CD14-positive monocyte (primary cell): ENCODE measurements around the gene SAG. TPM values are rescaled to one million over a fixed set of nuclear protein-coding genes. Genes with fewer than 3 reads are reported as not detected.

Source experiments
- DNase-seq, 3 donors: peaks; one replicate each; pipeline ENCODE4 v3.0.0-alpha.2; 2011 to 2022
- H2AFZ ChIP-seq: 2 replicates; pipeline ENCODE4 v1.6.0; 2012; ENCODE audit warnings: mild to moderate bottlenecking, low read depth, low read length, inconsistent platforms; ENCODE audit not compliant: insufficient read depth, poor library complexity, severe bottlenecking
- H3K27ac ChIP-seq, 2 donors: 1 replicate in 1 of 2; 2 replicates in 1 of 2; pipeline ENCODE4 v1.5.1; 2012 to 2013; ENCODE audit warnings: low read length in 2 of 2, control low read depth in 1 of 2, inconsistent platforms in 1 of 2, low read depth in 1 of 2, mild to moderate bottlenecking in 1 of 2
- H3K27me3 ChIP-seq, 2 donors: one replicate each; pipeline versions ENCODE4 v1.6.0 to v1.6.1; 2011 to 2013; ENCODE audit warnings: low read length in 2 of 2; ENCODE audit not compliant: control insufficient read depth in 2 of 2, insufficient read depth in 2 of 2
- H3K36me3 ChIP-seq, 2 donors: replicated peaks in 1 of 2; 1 replicate in 1 of 2; 2 replicates in 1 of 2; pipeline versions ENCODE4 v1.5.1 to v1.6.1; 2012 to 2013; ENCODE audit warnings: low read length in 2 of 2, control low read depth in 1 of 2, inconsistent platforms in 1 of 2, mild to moderate bottlenecking in 1 of 2; ENCODE audit not compliant: insufficient read depth in 2 of 2, control insufficient read depth in 1 of 2
- H3K4me1 ChIP-seq, 2 donors: 1 replicate in 1 of 2; 2 replicates in 1 of 2; pipeline versions ENCODE4 v1.5.1 to v1.6.1; 2012 to 2013; ENCODE audit warnings: low read length in 2 of 2, control low read depth in 1 of 2, inconsistent platforms in 1 of 2, mild to moderate bottlenecking in 1 of 2, moderate library complexity in 1 of 2; ENCODE audit not compliant: insufficient read depth in 2 of 2, control insufficient read depth in 1 of 2
- H3K4me2 ChIP-seq: replicated peaks from 2 replicates; pipeline ENCODE3; 2012; ENCODE audit warnings: low read length, moderate library complexity, mild to moderate bottlenecking; ENCODE audit not compliant: poor library complexity, severe bottlenecking; ENCODE audit errors: extremely low read depth
- H3K4me3 ChIP-seq, 3 experiments: fragments of 200-600 bp in 1 of 3; sonication (generic) in 1 of 3; replicated peaks in 1 of 3; 1 replicate in 2 of 3; 2 replicates in 1 of 3; pipeline ENCODE4 v1.5.1; 2011 to 2013; ENCODE audit warnings: low read length in 3 of 3, mild to moderate bottlenecking in 3 of 3, control low read depth in 2 of 3, low read depth in 2 of 3, inconsistent platforms in 1 of 3, moderate library complexity in 1 of 3
- H3K79me2 ChIP-seq: 2 replicates; pipeline ENCODE4 v1.6.0; 2012; ENCODE audit warnings: mild to moderate bottlenecking, control low read depth, inconsistent platforms, low read length, moderate library complexity; ENCODE audit not compliant: insufficient read depth
- H3K9ac ChIP-seq: 2 replicates; pipeline ENCODE4 v1.6.0; 2017; ENCODE audit warnings: low read length, mild to moderate bottlenecking; ENCODE audit not compliant: insufficient read depth, poor library complexity, severe bottlenecking
- H3K9me3 ChIP-seq, 2 donors: replicated peaks in 1 of 2; 1 replicate in 1 of 2; 2 replicates in 1 of 2; pipeline versions ENCODE4 v1.5.1 to v1.6.1; 2012 to 2013; ENCODE audit warnings: low read length in 2 of 2, control low read depth in 1 of 2; ENCODE audit not compliant: control insufficient read depth in 1 of 2, insufficient read depth in 1 of 2
- H4K20me1 ChIP-seq: 2 replicates; pipeline ENCODE4 v1.6.0; 2012; ENCODE audit warnings: mild to moderate bottlenecking, low read length, control low read depth, moderate library complexity; ENCODE audit not compliant: insufficient read depth
- H3K27ac Mint-ChIP-seq, 7 donors: one replicate each; pipeline ENCODE4 v1.8.0; 2020; ENCODE audit warnings: mild to moderate bottlenecking in 7 of 7, mixed read lengths in 7 of 7, moderate library complexity in 6 of 7, inconsistent platforms in 2 of 7
- H3K27me3 Mint-ChIP-seq, 3 donors: one replicate each; pipeline ENCODE4 v1.8.0; 2021 to 2022; ENCODE audit warnings: low read depth in 3 of 3, mild to moderate bottlenecking in 3 of 3, mixed read lengths in 3 of 3, moderate library complexity in 3 of 3, inconsistent platforms in 1 of 3
- H3K36me3 Mint-ChIP-seq, 2 donors: one replicate each; pipeline ENCODE4 v1.8.0; 2020; ENCODE audit warnings: mixed read lengths in 2 of 2, inconsistent platforms in 1 of 2, mild to moderate bottlenecking in 1 of 2
- H3K4me1 Mint-ChIP-seq: one replicate; pipeline ENCODE4 v1.8.0; 2020; ENCODE audit warnings: mild to moderate bottlenecking, mixed read lengths
- H3K4me3 Mint-ChIP-seq, 2 donors: one replicate each; pipeline ENCODE4 v1.8.0; 2020; ENCODE audit warnings: mild to moderate bottlenecking in 2 of 2, mixed read lengths in 2 of 2, moderate library complexity in 1 of 2
- H3K9me3 Mint-ChIP-seq, 7 donors: one replicate each; pipeline ENCODE4 v1.8.0; 2020 to 2022; ENCODE audit warnings: mixed read lengths in 7 of 7, mild to moderate bottlenecking in 6 of 7, moderate library complexity in 6 of 7, inconsistent platforms in 2 of 7
- CTCF ChIP-seq: fragments of 200-600 bp; IDR thresholded peaks from one replicate; pipeline ENCODE4 v1.8.0; 2022; ENCODE audit warnings: antibody characterized with exemption, mild to moderate bottlenecking
- WGBS: methylation state at CpG from one replicate; pipeline ENCODE4 v1.1.5; 2013; ENCODE audit warnings: missing lambda C conversion rate; ENCODE audit not compliant: insufficient coverage; 5-methylcytosine and 5-hydroxymethylcytosine counted together
- intact Hi-C, 2 donors: fragments of 100-400 bp; cut with micrococcal nuclease; formaldehyde crosslinking; loops; one replicate each; pipeline versions ENCODE4 v1.15.0 to v1.15.1; 2023
- polyA plus RNA-seq, 3 donors: library from polyadenylated mRNA; depleted of rRNA in 1 of 3; unstranded in 2 of 3; stranded (reverse) in 1 of 3; fragments of 300-500 nt in 2 of 3; fragments of >200 nt in 1 of 3; fragmentation: Illumina TruSeq in 2 of 3; gene quantifications; 1 replicate in 2 of 3; 2 replicates in 1 of 3; pipeline ENCODE4 v1.2.3, GENCODE V29; 2012 to 2021

The SAG gene
- polyA plus RNA-seq, 3 donors = 0.04 to 0.87 TPM; not detected in 1

- no peaks in the 10 kb centered on the region for H3K9me3 Mint-ChIP-seq
- intact Hi-C loops = loop anchor here (10.0 kb wide), 2 partner anchors 405 to 425 kb away; no protein-coding TSS in a partner anchor
- Histone ChIP-seq H3K9me3 (no peaks in the 10 kb centered on the region), H3K4me3 (no peak overlapping the region), H3K27me3 (no peaks in the 10 kb centered on the region), H3K9ac (no peak overlapping the region), H3K4me2 (no peak overlapping the region), H3K36me3 (peaks cover 93 to 97% of the 10 kb centered on the region in 2 donors), H3K27ac (no peak overlapping the region), H2AFZ (no peak overlapping the region), H4K20me1 (peaks cover 67% of the 10 kb centered on the region), H3K79me2 (peaks cover 57% of the 10 kb centered on the region), H3K4me1 (no peaks in the 10 kb centered on the region)
- H3K36me3 Mint-ChIP-seq = peaks cover 81 to 90% of the 10 kb centered on the region in 2 donors
- DNase-seq = no peak
- H3K4me3 Mint-ChIP-seq = no peak overlapping the region
- TF ChIP-seq CTCF = no peak
- no CpG with 5 or more reads among the region's 1 CpG for WGBS
- peak overlapping the region in 5 of 7 donors; percentile 16 to 48 (median 22) for H3K27ac Mint-ChIP-seq
- no peaks in the 10 kb centered on the region for H3K4me1 Mint-ChIP-seq
- no peaks in the 10 kb centered on the region for H3K27me3 Mint-ChIP-seq
Observed at GRCh38 chr2:233259730-233260129, 47.9 kb upstream of the SAG start.

- Histone ChIP-seq H3K9ac (no peak overlapping the region), H3K9me3 (no peaks in the 10 kb centered on the region), H3K27ac (no peak overlapping the region), H3K27me3 (no peaks in the 10 kb centered on the region), H3K79me2 (peaks cover 48% of the 10 kb centered on the region), H2AFZ (no peak overlapping the region), H3K4me1 (no peaks in the 10 kb centered on the region), H4K20me1 (peaks cover 59% of the 10 kb centered on the region), H3K36me3 (peaks cover 95 to 99% of the 10 kb centered on the region in 2 donors), H3K4me2 (no peak overlapping the region), H3K4me3 (no peak overlapping the region)
- Mint-ChIP-seq H3K27me3 (no peaks in the 10 kb centered on the region), H3K4me3 (no peak overlapping the region), H3K36me3 (peaks cover 89 to 95% of the 10 kb centered on the region in 2 donors), H3K4me1 (no peaks in the 10 kb centered on the region), H3K27ac (peak overlapping the region in 2 of 7 donors; percentile 16 to 66), H3K9me3 (no peaks in the 10 kb centered on the region)
- 100% methylated on average over 2 of the region's 5 CpGs for WGBS
- intact Hi-C loops = no loop called here
- peak in 1 of 3 donors; percentile 20 for DNase-seq
- no peak for TF ChIP-seq CTCF
Observed at GRCh38 chr2:233260661-233261060, 47.0 kb upstream of the SAG start.
